Measurements from ENCODE around the gene KCNJ6. TPM values are rescaled to one million over a fixed set of nuclear protein-coding genes. Genes with fewer than 3 reads are reported as not detected.

Gene KCNJ6
- total and polyA plus RNA-seq, 2 of the 8 experiments (the other 6 are each of a cell fraction or from before 2014, with no cell fraction given): 0.51 to 1.2 TPM

- H2BK5ac ChIP-seq (ENCODE audit: low read depth, low read length): no peak overlapping the region
- H3K4me3 ChIP-seq (ENCODE audit: extremely low read depth in 1 of 4, insufficient read depth in 2 of 4, low read depth in 3 of 4, low read length in 4 of 4): no peak overlapping the region
- H2AK5ac ChIP-seq (ENCODE audit: low read depth, low read length): no peak overlapping the region
- H3K36me3 ChIP-seq (ENCODE audit: control insufficient read depth in 2 of 4, insufficient read depth in 4 of 4, low read length in 3 of 4): no peaks in the 10 kb centered on the region; a peak in 1 of 8 replicates
- no peak overlapping the region for H4K91ac ChIP-seq (replicated peaks; ENCODE audit: insufficient read length, low read length)
- no peak overlapping the region for H2BK15ac ChIP-seq (ENCODE audit: low read length)
- no peaks in the 10 kb centered on the region for H3K9me3 ChIP-seq (ENCODE audit: insufficient read depth in 2 of 2, low read depth in 1 of 2, low read length in 1 of 2)
- H3K14ac ChIP-seq (ENCODE audit: insufficient read length): no peak overlapping the region
- H3K4me2 ChIP-seq (ENCODE audit: insufficient read depth in 1 of 2, low read depth in 2 of 2, low read length in 2 of 2): no peak overlapping the region
- no peaks in the 10 kb centered on the region for H3K79me2 ChIP-seq (ENCODE audit: control insufficient read depth in 1 of 2, insufficient read depth in 2 of 2, low read length in 2 of 2)
- H3K27me3 ChIP-seq (replicated peaks in 1 of 4; ENCODE audit: control insufficient read depth in 3 of 4, extremely low read depth in 1 of 4, insufficient read depth in 3 of 4, low read length in 3 of 4): no peaks in the 10 kb centered on the region
- FAIRE-seq (no peak), DNase-seq (ENCODE audit: low read depth in 1 of 2, low spot score in 2 of 2) (peak; percentile 38 to 84)
- H4K8ac ChIP-seq (ENCODE audit: extremely low read depth, insufficient read depth, low read length): no peak overlapping the region
- no peak overlapping the region for H2BK12ac ChIP-seq (ENCODE audit: low read depth, low read length)
- H3K56ac ChIP-seq (replicated peaks; ENCODE audit: insufficient read length, low read depth, low read length): no peak overlapping the region
- H3K79me1 ChIP-seq (ENCODE audit: low read depth, low read length): peaks cover 2% of the 10 kb centered on the region; the same call in 1 of the 2 replicates
- no peak overlapping the region for H3K4ac ChIP-seq (replicated peaks; ENCODE audit: insufficient read length, low read depth, low read length)
- H3K23me2 ChIP-seq (ENCODE audit: low read depth, low read length): peaks cover 8% of the 10 kb centered on the region; the same call in 1 of the 2 replicates
- H3K4me1 ChIP-seq (replicated peaks in 1 of 4; ENCODE audit: control insufficient read depth in 3 of 4, insufficient read depth in 4 of 4, low read length in 3 of 4): peaks cover 3 to 5% (median 4%) of the 10 kb centered on the region in 4 experiments; a peak in 4 of 7 replicates
- CTCF ChIA-PET (ENCODE audit: partially characterized antibody): interaction anchor here (0.6 to 4.2 kb wide), 51 partner anchors 9 to 594 kb away, joined by 3 to 54 read pairs (median 4); partner anchors contain the start of gene KCNJ6
- TF ChIP-seq YY1 (IDR thresholded peaks at IDR 0.05; ENCODE audit: low read depth, low read length): no peak
- TF ChIP-seq CTCF (IDR thresholded peaks at IDR 0.05; ENCODE audit: control extremely low read depth in 1 of 3, insufficient read depth in 1 of 3, low read depth in 1 of 3, low read length in 3 of 3): peak; percentile 92 to 97 (median 96)
- TF ChIP-seq RAD21 (IDR thresholded peaks at IDR 0.05 in 1 of 2, conservative IDR thresholded peaks at IDR 0.05 in 1 of 2; ENCODE audit: low read depth in 2 of 2, low read length in 2 of 2): peak; percentile 98
- no peak for TF ChIP-seq KDM5A (IDR thresholded peaks at IDR 0.05; ENCODE audit: low read length)
- 0 out of 2 replicates have a peak, but pooled peaks have one; percentile 24 for TF ChIP-seq KDM1A (IDR thresholded peaks at IDR 0.05; ENCODE audit: borderline replicate concordance, low read length)
- TF ChIP-seq RXRA (IDR thresholded peaks at IDR 0.05; ENCODE audit: insufficient read depth, low read depth, low read length): no peak
- no peak for TF ChIP-seq TEAD4 (IDR thresholded peaks at IDR 0.05; ENCODE audit: low read depth, low read length)
- no peak for TF ChIP-seq CEBPB (IDR thresholded peaks at IDR 0.05; ENCODE audit: low read depth, low read length)
- no peak for TF ChIP-seq SUZ12 (IDR thresholded peaks at IDR 0.05; ENCODE audit: low read length)
- no peak overlapping the region for H4K5ac ChIP-seq (ENCODE audit: insufficient read length, low read depth, low read length)
- WGBS, 2 experiments (ENCODE audit: extremely low coverage in 1 of 2, insufficient coverage in 1 of 2, insufficient read length in 1 of 2, insufficient replicate concordance in 2 of 2, low coverage in 1 of 2, low lambda C conversion rate in 2 of 2, missing lambda C conversion rate in 1 of 2): 38% methylated on average over 7 of the region's 7 CpGs; no CpG with 5 or more reads in 1 of the 2 experiments
- H3K18ac ChIP-seq (ENCODE audit: extremely low read depth, low read length): no peak overlapping the region
- POLR2A ChIA-PET (ENCODE audit: partially characterized antibody): no interaction called here
- H2BK120ac ChIP-seq (replicated peaks; ENCODE audit: low read depth, low read length): no peak overlapping the region
- no peak overlapping the region for H3K23ac ChIP-seq (ENCODE audit: insufficient read length)
- H2BK20ac ChIP-seq (ENCODE audit: low read length): no peak overlapping the region
- H3K27ac ChIP-seq (ENCODE audit: low read depth, low read length): no peak overlapping the region
- H4K20me1 ChIP-seq (replicated peaks in 1 of 2; ENCODE audit: control insufficient read depth in 1 of 2, insufficient read depth in 2 of 2, low read length in 2 of 2): peaks cover 0 to 7% of the 10 kb centered on the region in 2 experiments
- no peak overlapping the region for H2AFZ ChIP-seq (ENCODE audit: low read length)
- H3K9ac ChIP-seq (replicated peaks in 1 of 4; ENCODE audit: extremely low read depth in 1 of 4, low read depth in 3 of 4, low read length in 3 of 4): no peak overlapping the region
Observed at GRCh38 chr21:37758982-37759381, 157.3 kb downstream of the KCNJ6 start.
